Left lobe of liver (tissue), 2 donors: ENCODE results near the gene TPRA1. TPM values are rescaled to one million over a fixed set of nuclear protein-coding genes. Genes with fewer than 3 reads are reported as not detected.
"Not testable (repeated sequence)": the region's sequence is repeated elsewhere in the genome, so short reads cannot be mapped to it uniquely, and the experiment has no call there.

ENCODE experiments used
- ATAC-seq: fragments of 200-7000 bp; cut with Tn5 transposase; one replicate; pipeline ENCODE4 v1.9.1; 2020; ENCODE audit warnings: mild to moderate bottlenecking, moderate library complexity
- DNase-seq: peaks from one replicate; pipeline ENCODE4 v3.0.0-alpha.2; 2020; ENCODE audit warnings: low spot score
- total RNA-seq: library from RNA; stranded (reverse); gene quantifications from one replicate; pipeline ENCODE4 v1.2.1, GENCODE V29; 2021
- donor health status: DM: no; HTN: no; CAD: no; lungs with moderate emphysema.
- donor health status: DM: no; HTN: yes; CAD: no.

The TPRA1 gene
- total RNA-seq, 1 donor from 2014 or later: 25.1 TPM

DNA sequence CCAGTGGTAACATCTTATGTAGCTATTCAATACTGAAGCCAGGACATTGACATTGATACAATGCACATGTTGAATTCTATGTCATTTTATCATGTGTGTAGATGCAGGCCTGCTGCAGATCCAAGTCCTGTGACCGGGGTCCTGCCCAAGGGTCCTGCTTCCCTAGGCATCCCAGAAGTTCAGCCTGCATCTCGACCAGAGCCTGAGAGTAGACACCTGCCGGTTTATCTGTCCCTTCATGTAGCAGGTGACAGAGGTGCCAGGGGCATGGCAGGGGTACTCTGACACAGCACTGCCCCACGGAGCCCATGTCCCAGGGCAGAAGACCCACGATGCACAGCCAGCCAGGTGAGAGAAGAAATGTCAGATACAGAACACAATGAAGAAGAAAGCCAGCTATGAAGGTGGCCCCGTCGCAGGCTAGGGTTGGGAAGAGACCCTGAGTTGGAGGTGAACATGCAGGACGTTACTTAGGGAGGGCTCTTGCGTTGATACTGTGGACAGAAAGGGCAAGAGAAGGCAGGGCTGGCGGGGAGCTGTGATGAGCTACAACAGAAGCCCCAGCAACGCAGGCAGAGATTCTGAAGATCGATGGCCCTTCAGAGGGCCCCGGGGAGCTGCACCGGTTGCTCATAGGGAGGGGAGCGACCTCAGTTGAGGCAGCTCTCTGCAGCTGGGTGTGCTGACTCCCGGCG lies 51.0 kb downstream of the TPRA1 start:
- no peak for ATAC-seq
- no peak for DNase-seq

DNA sequence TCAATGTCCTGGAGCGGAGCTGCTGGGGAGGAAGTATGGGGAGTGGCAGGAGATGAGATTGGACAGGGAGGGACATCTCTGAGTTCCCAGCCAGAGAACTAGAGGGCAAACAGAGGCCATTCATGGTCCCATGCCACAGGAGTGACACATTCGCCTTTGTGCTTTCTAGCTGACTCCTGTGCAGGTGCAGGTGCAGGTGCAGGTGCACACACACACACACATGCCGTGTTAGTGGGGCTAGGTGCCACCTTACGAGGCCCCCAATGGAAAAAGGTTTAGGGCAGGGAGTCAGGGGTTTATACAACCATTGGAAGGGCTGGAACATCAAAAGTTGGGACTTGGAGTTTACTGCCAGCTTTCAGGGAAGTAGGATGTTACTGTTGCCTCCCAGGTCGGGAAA lies 52.0 kb downstream of the TPRA1 start:
- DNase-seq: no peak
- ATAC-seq: no peak

DNA sequence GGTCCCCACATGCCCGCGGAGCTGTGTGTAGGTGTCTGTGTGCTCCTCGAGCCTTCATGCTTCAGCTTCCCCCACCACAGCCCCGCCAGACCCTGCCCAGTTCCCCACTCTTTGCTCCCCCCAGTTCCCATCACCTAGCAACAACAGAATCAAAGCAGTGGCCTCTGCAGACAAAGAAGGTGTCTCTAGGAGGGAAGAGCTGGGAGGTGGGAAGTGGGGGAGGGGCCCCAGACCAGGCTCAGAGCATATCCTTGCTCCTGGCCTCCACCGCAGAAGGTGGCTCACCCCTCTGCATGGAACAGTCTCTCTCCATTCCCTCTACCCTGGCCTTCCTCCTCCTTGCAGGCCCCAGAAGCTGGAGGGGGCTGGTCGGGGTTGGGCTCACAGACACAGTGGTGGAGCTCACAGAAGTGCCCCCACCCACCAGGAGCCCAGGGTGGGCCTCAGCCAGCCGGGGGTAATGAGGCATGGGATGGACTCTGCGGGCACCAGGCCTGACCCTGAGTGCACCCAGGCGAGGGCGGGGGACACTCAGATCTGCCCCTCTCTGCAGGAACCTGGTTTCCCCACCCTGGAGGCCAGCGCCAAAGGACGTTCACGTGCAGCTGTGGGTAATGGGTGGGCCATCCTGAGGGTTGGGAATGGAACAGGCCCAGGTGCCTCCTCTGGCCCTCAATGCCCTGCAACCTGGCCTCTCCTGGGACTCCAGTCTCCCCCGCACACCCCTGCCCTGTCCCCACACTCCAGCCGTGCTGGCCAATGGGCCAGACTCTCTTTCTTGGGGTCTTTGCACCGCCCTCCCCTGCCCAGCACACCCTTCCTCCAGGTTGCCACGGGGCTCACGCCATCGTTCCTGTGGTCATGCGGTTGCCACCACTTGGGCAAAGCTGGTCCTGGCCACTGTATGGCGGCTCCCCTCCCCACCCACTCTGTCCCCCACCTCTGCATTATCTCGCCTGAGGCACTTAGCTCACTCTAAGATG lies 53.4 kb downstream of the TPRA1 start:
- ATAC-seq (no peak), DNase-seq (no peak)

DNA sequence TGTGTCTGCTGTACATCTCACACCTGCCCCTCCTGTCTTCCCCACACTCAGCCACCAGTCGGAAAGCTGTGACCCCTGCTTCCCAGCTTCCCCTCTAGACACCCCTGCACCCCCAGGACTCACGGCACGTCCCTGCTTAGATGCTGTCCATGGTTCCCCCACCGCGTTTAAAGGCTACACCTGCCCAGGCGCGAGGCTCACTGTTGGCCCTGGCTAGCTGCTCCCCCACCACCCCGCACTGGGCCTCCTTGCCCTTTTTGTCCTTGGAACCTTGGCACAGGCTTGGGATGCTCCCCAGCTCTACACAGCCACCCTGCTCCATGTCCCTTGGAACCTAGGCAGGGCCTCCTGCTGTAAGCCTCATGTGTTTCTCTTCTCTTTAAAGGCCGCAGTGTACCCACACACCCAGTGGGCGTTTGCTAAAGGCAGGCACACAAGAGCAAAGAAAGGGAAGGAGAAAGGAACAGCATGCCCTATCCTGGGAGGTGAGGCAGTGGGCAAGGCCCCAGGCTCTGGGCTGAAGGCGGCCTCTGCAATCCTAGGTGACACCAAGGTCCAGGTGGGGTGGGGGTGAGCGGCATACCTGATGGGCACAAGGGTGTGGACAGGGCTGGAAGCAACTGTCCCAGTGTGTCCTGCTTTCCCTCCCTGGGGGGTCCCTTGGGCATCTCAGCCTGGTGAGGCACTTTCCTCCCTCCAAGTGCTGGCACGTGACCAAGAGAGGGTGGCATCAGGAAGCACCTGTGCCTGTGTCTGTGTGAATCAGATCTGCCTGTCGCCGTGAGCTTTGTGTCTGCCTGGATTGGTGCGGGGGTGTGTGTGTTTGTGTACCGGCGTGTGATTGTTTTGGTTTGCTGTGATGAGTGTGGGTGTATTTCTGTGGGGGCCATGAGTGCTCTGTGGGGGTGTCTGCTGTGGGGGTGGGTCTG lies 54.4 kb downstream of the TPRA1 start:
- no peak for DNase-seq
- no peak for ATAC-seq

DNA sequence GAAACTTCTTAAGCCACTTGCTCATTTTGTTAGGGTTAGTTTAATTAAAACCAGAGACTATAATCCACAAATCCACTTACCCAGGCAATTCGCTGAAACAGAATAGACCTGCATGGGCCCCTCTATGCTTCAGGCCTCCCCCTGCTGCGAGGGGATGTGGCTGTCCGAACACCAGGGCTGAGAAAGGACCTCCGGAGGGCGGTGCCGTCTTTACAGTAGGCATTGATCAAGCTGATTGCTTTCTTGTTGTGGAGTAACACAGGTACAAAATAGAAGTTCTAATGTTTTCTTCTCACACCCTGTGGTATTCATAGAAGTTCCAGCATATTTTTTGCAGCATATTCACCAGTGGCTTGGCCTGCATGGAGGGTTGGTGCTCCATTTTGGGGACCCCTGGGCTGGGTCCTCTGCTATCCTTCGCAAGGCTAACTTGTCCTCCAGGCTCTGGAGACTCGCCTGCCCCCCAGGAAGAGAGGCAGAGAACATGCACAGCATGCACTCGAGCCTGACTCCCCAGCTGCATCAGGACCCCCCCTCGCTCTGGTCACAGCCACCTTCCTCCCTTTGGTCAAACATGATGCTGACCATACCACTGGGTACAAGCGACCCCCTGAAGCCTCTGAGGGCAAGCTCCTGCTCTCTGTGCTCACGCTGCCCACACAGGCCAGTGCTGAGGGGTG lies 55.3 kb downstream of the TPRA1 start:
- DNase-seq (no peak), ATAC-seq (no peak)

DNA sequence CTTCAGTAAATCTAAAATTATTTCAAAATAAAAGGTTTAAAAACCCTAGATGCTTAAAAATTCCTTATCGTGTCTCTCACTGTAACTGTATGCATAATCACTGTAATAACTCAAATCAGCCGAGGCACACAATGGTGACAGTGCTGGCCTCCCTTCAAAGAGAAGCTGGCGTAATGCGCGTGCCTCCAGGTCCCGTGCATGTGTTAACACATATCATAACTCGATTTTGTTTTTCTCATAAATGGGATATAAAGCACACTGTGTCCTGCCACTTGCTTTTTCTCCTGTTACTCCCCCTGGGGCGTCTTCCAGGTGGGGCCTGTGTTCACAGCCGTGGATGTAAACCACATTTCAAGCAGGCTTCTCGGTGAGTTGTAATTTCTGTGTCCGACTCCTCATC lies 56.0 kb downstream of the TPRA1 start:
- DNase-seq: no peak
- no peak for ATAC-seq

DNA sequence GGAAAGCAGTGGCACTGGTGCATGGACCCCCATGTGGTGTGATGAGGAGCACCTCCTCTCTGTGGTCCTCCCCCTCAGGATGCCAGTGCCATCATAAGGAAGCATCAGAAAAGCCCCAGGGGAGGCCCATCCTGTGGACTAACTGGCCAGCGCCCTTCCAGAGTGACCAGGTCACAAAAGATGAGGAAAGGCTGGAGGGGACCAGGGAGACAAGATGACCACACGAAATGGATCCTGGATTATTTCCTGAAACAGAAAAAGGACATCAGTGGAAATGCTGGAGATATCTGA lies 56.4 kb downstream of the TPRA1 start:
- ATAC-seq (no peak), DNase-seq (no peak)

DNA sequence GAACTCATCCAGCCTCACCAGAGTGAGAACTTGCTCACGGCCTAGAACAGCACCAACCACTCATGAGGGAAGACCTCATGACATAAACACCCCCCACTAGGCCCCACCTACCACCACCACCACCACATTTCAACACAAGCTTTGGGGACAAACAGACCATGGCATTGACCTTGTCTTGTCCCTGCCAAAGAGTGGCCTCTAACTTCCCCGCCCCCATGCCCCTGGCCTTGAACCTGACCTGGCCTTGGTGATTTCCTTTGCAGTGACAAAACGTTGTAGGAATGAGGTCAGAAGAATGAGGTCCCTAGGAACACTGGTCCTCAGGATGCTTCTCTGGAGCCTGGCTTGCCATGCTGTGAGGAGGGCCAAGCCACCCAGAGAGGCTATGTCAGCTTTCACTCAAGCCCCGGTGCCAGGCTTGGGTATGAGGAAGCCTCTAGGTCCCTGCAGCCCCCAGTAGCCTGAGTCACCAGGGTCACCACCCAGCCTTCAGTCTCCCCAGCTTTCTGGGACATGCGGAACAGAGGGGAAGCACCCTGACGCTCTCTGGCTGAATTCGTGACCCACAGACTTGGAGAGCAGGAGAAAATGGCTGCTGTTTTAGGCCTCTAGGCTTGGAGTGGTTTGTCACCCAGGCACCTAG lies 57.9 kb downstream of the TPRA1 start:
- ATAC-seq (peak; percentile 49), DNase-seq (no peak)

DNA sequence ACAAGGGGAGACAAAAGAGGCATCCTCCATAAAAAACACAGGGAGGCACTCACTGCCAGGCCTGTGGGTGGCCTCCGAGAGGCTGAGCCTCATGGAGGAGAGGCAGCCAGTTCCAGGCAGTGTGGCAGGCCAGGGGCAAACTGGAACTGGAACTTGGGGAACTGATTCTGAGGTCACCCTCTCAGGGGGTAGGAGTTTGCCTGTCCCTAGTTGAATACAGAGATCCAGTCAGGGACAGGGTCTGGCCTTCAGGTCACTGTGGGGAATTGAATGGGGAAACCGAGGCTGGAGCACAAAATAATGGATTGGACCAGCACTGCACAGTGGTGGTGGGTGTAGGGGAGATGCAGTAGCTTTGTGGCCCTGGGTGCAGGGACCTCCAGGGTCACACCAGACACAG lies 58.7 kb downstream of the TPRA1 start:
- ATAC-seq: no peak
- no peak for DNase-seq

DNA sequence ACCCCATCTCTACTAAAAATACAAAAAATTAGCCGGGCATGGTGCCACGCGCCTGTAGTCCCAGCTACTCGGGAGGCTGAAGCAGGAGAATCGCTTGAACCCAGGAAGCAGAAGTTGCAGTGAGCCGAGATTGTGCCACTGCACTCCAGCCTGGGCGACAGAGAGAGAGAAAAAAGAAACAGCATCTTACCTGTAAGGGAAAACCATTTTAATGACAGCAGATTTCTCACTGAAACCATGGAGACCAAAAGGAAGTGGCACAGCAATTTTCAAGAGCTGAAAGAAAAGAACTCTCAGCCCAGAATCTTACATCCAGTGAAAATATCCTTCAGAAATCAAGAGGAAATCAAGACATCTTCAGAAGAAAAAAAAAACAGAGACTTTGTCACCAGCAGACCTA lies 59.7 kb downstream of the TPRA1 start:
- not testable (repeated sequence) for DNase-seq, ATAC-seq

DNA sequence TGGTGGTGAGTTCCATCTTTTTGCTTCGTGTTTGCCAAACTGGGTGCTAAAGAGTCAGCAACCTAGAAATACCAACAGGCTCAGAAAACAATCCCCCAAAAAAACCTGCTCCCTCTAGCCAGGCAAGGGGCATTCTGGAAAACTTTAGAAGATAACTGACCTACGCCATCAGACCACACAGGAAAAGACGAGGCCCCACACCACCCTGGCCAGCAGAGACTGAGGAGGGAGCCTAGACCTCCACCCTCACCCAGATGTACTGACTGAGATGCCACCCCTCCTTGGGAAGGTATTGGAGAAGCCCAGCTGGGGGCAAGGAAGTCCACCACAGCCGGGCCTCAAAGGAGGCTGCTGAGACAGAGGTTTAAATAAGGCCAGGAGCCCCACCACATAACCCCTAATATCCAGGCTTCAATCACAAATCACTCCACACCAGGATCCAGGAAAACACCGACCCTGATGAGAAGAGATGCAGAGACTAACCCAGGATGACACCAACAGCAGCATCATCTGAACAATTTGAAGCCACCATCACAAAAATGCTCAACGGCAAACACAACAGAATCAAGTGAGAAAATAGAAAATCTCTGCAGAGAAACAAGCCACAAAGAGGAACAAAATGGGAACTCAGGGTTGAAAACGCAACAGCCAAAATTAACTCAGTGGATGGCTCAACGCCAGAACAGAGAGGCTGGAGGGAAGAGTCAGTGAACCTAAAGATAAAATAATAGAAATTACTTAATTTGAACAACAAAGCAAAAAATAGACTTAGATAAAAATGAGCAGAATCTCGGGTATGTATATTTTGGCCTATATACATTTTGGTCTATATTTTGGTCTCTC lies 61.0 kb downstream of the TPRA1 start:
- no peak for ATAC-seq
- DNase-seq: no peak

DNA sequence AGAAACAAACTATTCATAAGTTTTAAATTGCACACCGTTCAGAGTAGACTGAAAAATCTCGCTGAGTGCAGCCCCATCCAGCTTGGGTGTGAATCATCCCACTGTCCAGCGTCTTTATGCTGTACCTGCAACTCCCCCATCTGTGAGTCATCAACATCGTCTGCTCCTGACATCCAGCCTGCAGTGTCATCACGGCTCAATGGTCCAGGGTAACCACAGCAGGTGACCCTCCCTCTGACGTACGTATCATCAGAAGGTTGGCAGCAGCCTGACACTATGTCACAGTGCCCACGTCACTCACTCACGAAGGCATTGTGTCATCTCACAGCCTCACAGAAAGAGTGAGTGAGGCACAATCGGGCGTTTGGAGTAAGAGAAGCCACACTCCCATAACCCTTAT lies 65.2 kb downstream of the TPRA1 start:
- no peak for DNase-seq
- ATAC-seq: no peak

DNA sequence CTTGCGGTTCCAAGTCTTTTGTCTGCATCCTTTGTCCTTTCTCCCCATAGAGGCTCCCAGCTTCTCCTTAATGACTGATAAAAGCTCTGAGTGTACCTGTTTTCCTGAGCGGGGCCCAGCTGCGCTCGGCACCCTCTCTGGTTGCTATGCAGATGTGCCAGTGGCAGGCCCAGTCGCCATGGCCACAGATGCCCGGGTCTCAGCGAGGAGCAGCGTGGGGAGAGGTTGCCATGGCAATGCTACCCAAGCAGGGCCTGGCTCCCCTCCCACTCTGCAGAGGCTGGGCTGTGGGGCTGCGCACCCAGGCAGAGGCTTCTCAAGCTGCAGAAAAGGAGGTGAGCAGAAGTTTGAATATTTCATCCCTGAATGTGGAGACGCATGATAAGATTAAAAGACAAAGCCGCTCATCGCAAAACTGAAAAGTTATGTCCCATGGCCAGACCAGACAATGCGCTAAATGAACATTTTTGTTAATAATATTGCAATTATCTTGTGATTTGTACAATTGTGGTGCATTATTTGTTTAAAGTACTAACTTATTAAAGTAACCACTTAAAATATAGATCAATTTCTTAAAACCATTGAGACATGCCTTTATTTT lies 66.1 kb downstream of the TPRA1 start:
- DNase-seq (no peak), ATAC-seq (no peak)

Other genes with a start within 250 kb of the TPRA1 start
- 1.4 TPM for gene MCM2, start 7.7 kb upstream of the TPRA1 start, total RNA-seq
- 1.5 TPM for gene PODXL2, start 38.5 kb upstream of the TPRA1 start, total RNA-seq
- 16.3 TPM for gene ABTB1, start 82.2 kb upstream of the TPRA1 start, total RNA-seq
- gene MGLL, start 231.8 kb upstream of the TPRA1 start, total RNA-seq: 139 TPM